ENCODE data around the gene SLITRK2.

SLITRK2 gene

GRCh38 chrX:145817331-145818185 is at the start of gene SLITRK2:
SLITRK2 (plus strand) TSS chrX:145817829; CDS start chrX:145822426, 4,597 bp downstream.
- intact Hi-C loops (cut with DNase I) = no loop called here
- DNase-seq = peak in 39 of 42 donors; percentile 44 to 84 (median 67)

GRCh38 chrX:145773006-145773405 is 44.6 kb upstream of the SLITRK2 start:
- intact Hi-C loops (cut with DNase I) = no loop called here
- DNase-seq = peak in 1 of 42 donors; percentile 0

- intact Hi-C loops (cut with DNase I) = no loop called here
- DNase-seq = no peak
Measured at GRCh38 chrX:145792281-145792680, 25.3 kb upstream of the SLITRK2 start.

- intact Hi-C loops (cut with DNase I) = no loop called here
- DNase-seq = no peak
Measured at GRCh38 chrX:145803508-145803907, 14.1 kb upstream of the SLITRK2 start.

GRCh38 chrX:145813081-145813480 is 4.5 kb upstream of the SLITRK2 start:
- intact Hi-C loops (cut with DNase I) = no loop called here
- no peak for DNase-seq

- peak in 2 of 42 donors; percentile 24 to 25 for DNase-seq
- intact Hi-C loops (cut with DNase I) = no loop called here
Measured at GRCh38 chrX:145816601-145817315, 871 bp upstream of the SLITRK2 start.

- intact Hi-C loops (cut with DNase I) = no loop called here
- peak in 6 of 42 donors; percentile 10 to 53 (median 20) for DNase-seq
Measured at GRCh38 chrX:145818186-145819113, 821 bp downstream of the SLITRK2 start.

- intact Hi-C loops (cut with DNase I) = no loop called here
- DNase-seq = peak in 14 of 42 donors; percentile 32 to 68 (median 41)
Measured at GRCh38 chrX:145820825-145821224, 3.2 kb downstream of the SLITRK2 start.

- peak; percentile 73 to 96 (median 88) for DNase-seq
- intact Hi-C loops (cut with DNase I) = no loop called here
Measured at GRCh38 chrX:145821291-145821897, 3.8 kb downstream of the SLITRK2 start.

- intact Hi-C loops (cut with DNase I) = no loop called here
- peak in 12 of 42 donors; percentile 15 to 65 (median 46) for DNase-seq
Measured at GRCh38 chrX:145821898-145822571, 4.4 kb downstream of the SLITRK2 start.

- DNase-seq = peak in 1 of 42 donors; percentile 23
- intact Hi-C loops (cut with DNase I) = no loop called here
Measured at GRCh38 chrX:145823132-145823531, 5.5 kb downstream of the SLITRK2 start.

GRCh38 chrX:145825896-145826295 is 8.3 kb downstream of the SLITRK2 start:
- intact Hi-C loops (cut with DNase I) = no loop called here
- DNase-seq = peak in 20 of 42 donors; percentile 22 to 81 (median 58)

- intact Hi-C loops (cut with DNase I) = no loop called here
- DNase-seq = no peak
Measured at GRCh38 chrX:145826466-145826865, 8.8 kb downstream of the SLITRK2 start.

GRCh38 chrX:145832796-145833195 is 15.2 kb downstream of the SLITRK2 start:
- intact Hi-C loops (cut with DNase I) = no loop called here
- DNase-seq = no peak

GRCh38 chrX:145840531-145840930 is 22.9 kb downstream of the SLITRK2 start:
- DNase-seq = no peak
- intact Hi-C loops (cut with DNase I) = no loop called here

GRCh38 chrX:145843146-145843904 is 25.7 kb downstream of the SLITRK2 start:
- intact Hi-C loops (cut with DNase I) = no loop called here
- DNase-seq = peak in 38 of 42 donors; percentile 15 to 82 (median 59)

GRCh38 chrX:145844886-145845285 is 27.3 kb downstream of the SLITRK2 start:
- intact Hi-C loops (cut with DNase I) = no loop called here
- DNase-seq = peak in 6 of 42 donors; percentile 11 to 61 (median 38)
